Activated CD4-positive, alpha-beta T cell treated with anti-CD3 and anti-CD28 coated beads for 1 hour (primary cell): ENCODE results near the gene SLC8B1.
"Not testable (repeated sequence)": the region's sequence is repeated elsewhere in the genome, so short reads cannot be mapped to it uniquely, and the experiment has no call there.

Experiments used
- DNase-seq: peaks from one replicate; pipeline ENCODE4 v3.0.0-alpha.2; 2020

Gene SLC8B1

GRCh38 chr12:113354192-113354591, 19.3 kb upstream of the SLC8B1 start:
- not testable (repeated sequence) for DNase-seq

- DNase-seq = no peak
Observed at GRCh38 chr12:113351089-113351488, 16.2 kb upstream of the SLC8B1 start.

GRCh38 chr12:113348849-113349536, 14.1 kb upstream of the SLC8B1 start:
- no peak for DNase-seq

- no peak for DNase-seq
Observed at GRCh38 chr12:113347892-113348291, 13.0 kb upstream of the SLC8B1 start.

- DNase-seq = no peak
Observed at GRCh38 chr12:113347107-113347506, 12.2 kb upstream of the SLC8B1 start.

- no peak for DNase-seq
Observed at GRCh38 chr12:113346353-113346752, 11.4 kb upstream of the SLC8B1 start.

GRCh38 chr12:113345318-113345717, 10.4 kb upstream of the SLC8B1 start:
- no peak for DNase-seq

GRCh38 chr12:113341535-113341934, 6.6 kb upstream of the SLC8B1 start:
- DNase-seq = no peak

- DNase-seq = no peak
Observed at GRCh38 chr12:113340061-113340460, 5.2 kb upstream of the SLC8B1 start.

- DNase-seq = no peak
Observed at GRCh38 chr12:113339540-113339939, 4.6 kb upstream of the SLC8B1 start.

GRCh38 chr12:113333877-113334785, 778 bp downstream of the SLC8B1 start:
- no peak for DNase-seq

- DNase-seq = no peak
Observed at GRCh38 chr12:113333418-113333750, 1.5 kb downstream of the SLC8B1 start.

GRCh38 chr12:113332688-113333417, 2.1 kb downstream of the SLC8B1 start:
- DNase-seq = no peak

- no peak for DNase-seq
Observed at GRCh38 chr12:113330505-113330904, 4.4 kb downstream of the SLC8B1 start.

GRCh38 chr12:113329791-113330417, 5.0 kb downstream of the SLC8B1 start:
- DNase-seq = no peak

GRCh38 chr12:113329022-113329790, 5.7 kb downstream of the SLC8B1 start:
- DNase-seq = no peak

- no peak for DNase-seq
Observed at GRCh38 chr12:113328368-113328889, 6.5 kb downstream of the SLC8B1 start.

- no peak for DNase-seq
Observed at GRCh38 chr12:113326775-113327395, 8.0 kb downstream of the SLC8B1 start.

- no peak for DNase-seq
Observed at GRCh38 chr12:113325916-113326315, 9.0 kb downstream of the SLC8B1 start.

GRCh38 chr12:113322343-113322742, 12.6 kb downstream of the SLC8B1 start:
- DNase-seq = no peak

- no peak for DNase-seq
Observed at GRCh38 chr12:113320401-113320800, 14.5 kb downstream of the SLC8B1 start.
